Hypothalamus (tissue), 51 donors: ENCODE results near the gene CSTF3.
"Not testable (repeated sequence)": the region's sequence is repeated elsewhere in the genome, so short reads cannot be mapped to it uniquely, and the experiment has no call there.

ENCODE experiments used
- DNase-seq, 51 donors: peaks; one replicate each; lab custom pipeline; 2025; lab: John Stamatoyannopoulos, UW

Gene CSTF3

GRCh38 chr11:33162831-33163230 is 1.6 kb upstream of the CSTF3 start:
- DNase-seq: no peak

- peak in 1 of 51 donors; percentile 56 for DNase-seq
Measured at GRCh38 chr11:33160587-33160986, 693 bp downstream of the CSTF3 start.

GRCh38 chr11:33160136-33160535 is 1.1 kb downstream of the CSTF3 start:
- peak in 1 of 51 donors; percentile 9 for DNase-seq

- DNase-seq: not testable (repeated sequence)
Measured at GRCh38 chr11:33159378-33159867, 1.9 kb downstream of the CSTF3 start.

GRCh38 chr11:33158596-33159275 is 2.5 kb downstream of the CSTF3 start:
- no peak for DNase-seq

GRCh38 chr11:33157103-33158027 is 3.9 kb downstream of the CSTF3 start:
- no peak for DNase-seq

GRCh38 chr11:33151399-33151798 is 9.9 kb downstream of the CSTF3 start:
- DNase-seq: no peak

- DNase-seq: no peak
Measured at GRCh38 chr11:33147559-33147958, 13.7 kb downstream of the CSTF3 start.

- no peak for DNase-seq
Measured at GRCh38 chr11:33135768-33136443, 25.4 kb downstream of the CSTF3 start.

GRCh38 chr11:33135216-33135615 is 26.1 kb downstream of the CSTF3 start:
- DNase-seq: no peak

GRCh38 chr11:33134276-33134675 is 27.0 kb downstream of the CSTF3 start:
- no peak for DNase-seq

GRCh38 chr11:33133761-33134160 is 27.5 kb downstream of the CSTF3 start:
- DNase-seq: no peak

- no peak for DNase-seq
Measured at GRCh38 chr11:33132510-33132909, 28.8 kb downstream of the CSTF3 start.

- no peak for DNase-seq
Measured at GRCh38 chr11:33128739-33129138, 32.5 kb downstream of the CSTF3 start.

- DNase-seq: no peak
Measured at GRCh38 chr11:33125611-33126010, 35.7 kb downstream of the CSTF3 start.

GRCh38 chr11:33125025-33125424 is 36.3 kb downstream of the CSTF3 start:
- DNase-seq: no peak

- DNase-seq: not testable (repeated sequence)
Measured at GRCh38 chr11:33122696-33123095, 38.6 kb downstream of the CSTF3 start.

GRCh38 chr11:33116535-33116934 is 44.7 kb downstream of the CSTF3 start:
- DNase-seq: no peak

- DNase-seq: no peak
Measured at GRCh38 chr11:33110083-33110482, 51.2 kb downstream of the CSTF3 start.

GRCh38 chr11:33109294-33109895 is 51.9 kb downstream of the CSTF3 start:
- DNase-seq: no peak

GRCh38 chr11:33103836-33104235 is 57.4 kb downstream of the CSTF3 start:
- no peak for DNase-seq
